Measurements from ENCODE around the gene RTL1. TPM values are rescaled to one million over a fixed set of nuclear protein-coding genes. Genes with fewer than 3 reads are reported as not detected.

RTL1 gene
- total RNA-seq, 1 experiment from 2014 or later = not detected

DNA sequence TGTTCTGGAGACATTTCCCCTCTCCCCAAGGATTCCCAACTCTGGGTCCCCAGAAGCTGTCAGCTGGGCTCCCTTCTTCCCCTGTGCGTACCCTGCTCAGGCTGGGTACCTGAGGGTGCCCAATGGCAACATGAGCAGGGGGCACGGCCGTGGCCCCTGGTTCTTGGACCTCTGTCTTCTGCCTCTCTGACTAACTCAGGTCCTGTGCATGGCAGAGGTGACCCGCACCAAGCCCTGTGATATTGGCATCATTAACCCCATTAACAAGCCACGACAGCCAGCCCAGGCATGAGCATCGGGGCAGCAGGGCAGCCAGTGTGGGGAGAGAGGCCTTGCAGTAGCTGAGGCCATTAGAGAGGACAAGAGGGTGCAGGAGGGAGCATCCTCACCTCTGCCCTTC is 28.4 kb downstream of the RTL1 start:
- H3K27me3 ChIP-seq (ENCODE audit: insufficient read depth, low read length) = no peaks in the 10 kb centered on the region
- H4K91ac ChIP-seq (ENCODE audit: insufficient read length, low read depth, low read length) = no peak overlapping the region
- no peak overlapping the region for H2BK20ac ChIP-seq (ENCODE audit: low read depth, low read length, poor library complexity, severe bottlenecking)
- H4K20me1 ChIP-seq (ENCODE audit: control insufficient read depth, insufficient read depth, insufficient read length) = no peaks in the 10 kb centered on the region
- H3T11ph ChIP-seq (ENCODE audit: low read length) = no peak overlapping the region
- H3K4me3 Mint-ChIP-seq = no peak overlapping the region
- H3K36me3 Mint-ChIP-seq (ENCODE audit: insufficient read depth in 1 of 3, low read depth in 3 of 3) = peaks cover 0 to 3% (median 0%) of the 10 kb centered on the region in 3 experiments; a peak in 1 of 7 replicates
- H3K27ac ChIP-seq (ENCODE audit: insufficient read length, low read depth, low read length) = no peak overlapping the region
- H3K79me2 ChIP-seq (ENCODE audit: insufficient read depth, low read length) = no peaks in the 10 kb centered on the region
- peaks cover 10 to 11% of the 10 kb centered on the region in 2 experiments; a peak in 4 of 5 replicates for H3K9me3 Mint-ChIP-seq
- no peak overlapping the region for H3K4me2 ChIP-seq (ENCODE audit: insufficient read depth, insufficient read length, low read length)
- no peak overlapping the region for H4K5ac ChIP-seq (ENCODE audit: insufficient read length, low read depth, low read length)
- no peak overlapping the region for H2BK15ac ChIP-seq (ENCODE audit: low read depth, low read length)
- no peak overlapping the region for H3K14ac ChIP-seq (ENCODE audit: insufficient read depth, low read length)
- H3K56ac ChIP-seq (ENCODE audit: insufficient read length, low read depth, low read length) = no peak overlapping the region
- TF ChIP-seq, protein P1, sequence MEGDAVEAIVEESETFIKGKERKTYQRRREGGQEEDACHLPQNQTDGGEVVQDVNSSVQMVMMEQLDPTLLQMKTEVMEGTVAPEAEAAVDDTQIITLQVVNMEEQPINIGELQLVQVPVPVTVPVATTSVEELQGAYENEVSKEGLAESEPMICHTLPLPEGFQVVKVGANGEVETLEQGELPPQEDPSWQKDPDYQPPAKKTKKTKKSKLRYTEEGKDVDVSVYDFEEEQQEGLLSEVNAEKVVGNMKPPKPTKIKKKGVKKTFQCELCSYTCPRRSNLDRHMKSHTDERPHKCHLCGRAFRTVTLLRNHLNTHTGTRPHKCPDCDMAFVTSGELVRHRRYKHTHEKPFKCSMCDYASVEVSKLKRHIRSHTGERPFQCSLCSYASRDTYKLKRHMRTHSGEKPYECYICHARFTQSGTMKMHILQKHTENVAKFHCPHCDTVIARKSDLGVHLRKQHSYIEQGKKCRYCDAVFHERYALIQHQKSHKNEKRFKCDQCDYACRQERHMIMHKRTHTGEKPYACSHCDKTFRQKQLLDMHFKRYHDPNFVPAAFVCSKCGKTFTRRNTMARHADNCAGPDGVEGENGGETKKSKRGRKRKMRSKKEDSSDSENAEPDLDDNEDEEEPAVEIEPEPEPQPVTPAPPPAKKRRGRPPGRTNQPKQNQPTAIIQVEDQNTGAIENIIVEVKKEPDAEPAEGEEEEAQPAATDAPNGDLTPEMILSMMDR (conservative IDR thresholded peaks at IDR 0.05) = no peak
- no peaks in the 10 kb centered on the region for H3K9me3 ChIP-seq (ENCODE audit: control insufficient read depth, low read depth, low read length)
- no peak overlapping the region for H3K27ac Mint-ChIP-seq
- H2BK12ac ChIP-seq (ENCODE audit: insufficient read length, low read depth, low read length) = no peak overlapping the region
- no CpG with 5 or more reads among the region's 6 CpGs for WGBS (ENCODE audit: extremely low coverage, insufficient read length, low lambda C conversion rate)
- no peaks in the 10 kb centered on the region for H3K4me1 ChIP-seq (ENCODE audit: insufficient read depth, low read length)
- H2BK120ac ChIP-seq (ENCODE audit: low read depth, low read length, poor library complexity, severe bottlenecking) = no peak overlapping the region
- no peaks in the 10 kb centered on the region for H3K79me1 ChIP-seq (ENCODE audit: insufficient read depth, low read depth, low read length, poor library complexity, severe bottlenecking)
- no peak for DNase-seq
- H3K9ac ChIP-seq (ENCODE audit: extremely low read depth, insufficient read length, low read length) = no peak overlapping the region
- no peak overlapping the region for H3K23ac ChIP-seq (ENCODE audit: insufficient read length, low read depth, low read length)
- no peaks in the 10 kb centered on the region for H3K23me2 ChIP-seq (ENCODE audit: insufficient read length, low read depth, low read length, poor library complexity, severe bottlenecking)
- H3K27me3 Mint-ChIP-seq (ENCODE audit: low read depth) = peaks cover 5% of the 10 kb centered on the region
- H4K8ac ChIP-seq (replicated peaks; ENCODE audit: insufficient read length, low read depth, low read length) = no peak overlapping the region
- no peak overlapping the region for H2AK5ac ChIP-seq (ENCODE audit: insufficient read length, low read length)
- H2AFZ ChIP-seq (ENCODE audit: low read length) = no peak overlapping the region
- no peak overlapping the region for H3K18ac ChIP-seq (ENCODE audit: insufficient read length, low read depth, low read length)
- H2BK5ac ChIP-seq (ENCODE audit: insufficient read length, low read length) = no peak overlapping the region
- H3K4ac ChIP-seq (ENCODE audit: low read depth, low read length) = no peak overlapping the region
- H3K4me1 Mint-ChIP-seq = no peaks in the 10 kb centered on the region

Data from H9 (cell line).